Measurements from ENCODE around the gene AQR. TPM values are rescaled to one million over a fixed set of nuclear protein-coding genes. Genes with fewer than 3 reads are reported as not detected.
A peak's percentile ranks its signal among the peaks of the same experiment; 100 is the strongest.
"Not testable (repeated sequence)": the region's sequence is repeated elsewhere in the genome, so short reads cannot be mapped to it uniquely, and the experiment has no call there.

Gene AQR
- total and polyA plus RNA-seq, 9 donors: 9.2 to 32.4 (median 27.5) TPM

- intact Hi-C loops (cut with DNase I): no loop called here
- Histone ChIP-seq H3K4me1 (ENCODE audit: insufficient read depth) (peaks cover 1% of the 10 kb centered on the region), H3K4me3 (no peak overlapping the region), H3K27me3 (no peaks in the 10 kb centered on the region), H3K27ac (peak overlapping the region in 1 of 2 donors; percentile 51), H3K9me3 (no peaks in the 10 kb centered on the region), H3K36me3 (no peaks in the 10 kb centered on the region)
- TF ChIP-seq, protein P1, sequence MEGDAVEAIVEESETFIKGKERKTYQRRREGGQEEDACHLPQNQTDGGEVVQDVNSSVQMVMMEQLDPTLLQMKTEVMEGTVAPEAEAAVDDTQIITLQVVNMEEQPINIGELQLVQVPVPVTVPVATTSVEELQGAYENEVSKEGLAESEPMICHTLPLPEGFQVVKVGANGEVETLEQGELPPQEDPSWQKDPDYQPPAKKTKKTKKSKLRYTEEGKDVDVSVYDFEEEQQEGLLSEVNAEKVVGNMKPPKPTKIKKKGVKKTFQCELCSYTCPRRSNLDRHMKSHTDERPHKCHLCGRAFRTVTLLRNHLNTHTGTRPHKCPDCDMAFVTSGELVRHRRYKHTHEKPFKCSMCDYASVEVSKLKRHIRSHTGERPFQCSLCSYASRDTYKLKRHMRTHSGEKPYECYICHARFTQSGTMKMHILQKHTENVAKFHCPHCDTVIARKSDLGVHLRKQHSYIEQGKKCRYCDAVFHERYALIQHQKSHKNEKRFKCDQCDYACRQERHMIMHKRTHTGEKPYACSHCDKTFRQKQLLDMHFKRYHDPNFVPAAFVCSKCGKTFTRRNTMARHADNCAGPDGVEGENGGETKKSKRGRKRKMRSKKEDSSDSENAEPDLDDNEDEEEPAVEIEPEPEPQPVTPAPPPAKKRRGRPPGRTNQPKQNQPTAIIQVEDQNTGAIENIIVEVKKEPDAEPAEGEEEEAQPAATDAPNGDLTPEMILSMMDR (IDR thresholded peaks at IDR 0.05): no peak
- TF ChIP-seq EP300 (IDR thresholded peaks at IDR 0.05) (no peak), POLR2A (IDR thresholded peaks at IDR 0.05) (no peak)
- 7 to 17% (median 8%) methylated on average over 6 of the region's 6 CpGs for WGBS, 3 donors
- peak in 1 of 5 donors; percentile 12 for DNase-seq
These were observed 27.2 kb downstream of the AQR start for GRCh38 chr15:34942363-34942762.

DNA sequence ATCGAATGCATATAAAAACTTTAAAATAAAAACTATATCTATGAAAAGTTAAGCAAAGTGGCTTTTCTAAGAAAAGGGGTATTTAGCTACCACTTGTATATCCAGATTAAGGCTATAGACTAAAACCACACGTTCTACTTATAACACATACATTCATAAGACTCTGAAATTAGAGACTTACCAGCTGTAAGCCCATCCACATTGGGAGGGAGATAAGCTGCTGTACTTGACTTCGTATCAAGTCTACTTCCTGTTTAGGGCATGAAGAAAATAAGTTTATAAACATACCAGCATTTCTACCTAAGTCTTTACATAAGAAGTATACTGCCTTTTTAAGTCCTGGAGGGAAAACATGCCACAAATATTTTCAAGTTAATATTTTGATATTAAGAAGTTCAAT, 27.7 kb downstream of the AQR start:
- Histone ChIP-seq H3K4me1 (ENCODE audit: insufficient read depth) (peaks cover 1% of the 10 kb centered on the region), H3K36me3 (no peaks in the 10 kb centered on the region), H3K27me3 (no peaks in the 10 kb centered on the region), H3K27ac (no peak overlapping the region), H3K9me3 (no peaks in the 10 kb centered on the region), H3K4me3 (no peak overlapping the region)
- intact Hi-C loops (cut with DNase I): no loop called here
- TF ChIP-seq POLR2A (IDR thresholded peaks at IDR 0.05): no peak
- TF ChIP-seq, protein P1 (IDR thresholded peaks at IDR 0.05): no peak
- no peak for DNase-seq
- WGBS, 3 donors: 31 to 54% (median 43%) methylated on average over 3 of the region's 3 CpGs

- Histone ChIP-seq H3K4me1 (ENCODE audit: insufficient read depth) (peaks cover 1% of the 10 kb centered on the region), H3K36me3 (no peaks in the 10 kb centered on the region)
- 97 to 99% (median 98%) methylated on average over 2 of the region's 2 CpGs for WGBS, 3 donors
These were observed 28.3 kb downstream of the AQR start for GRCh38 chr15:34941185-34941698.

DNA sequence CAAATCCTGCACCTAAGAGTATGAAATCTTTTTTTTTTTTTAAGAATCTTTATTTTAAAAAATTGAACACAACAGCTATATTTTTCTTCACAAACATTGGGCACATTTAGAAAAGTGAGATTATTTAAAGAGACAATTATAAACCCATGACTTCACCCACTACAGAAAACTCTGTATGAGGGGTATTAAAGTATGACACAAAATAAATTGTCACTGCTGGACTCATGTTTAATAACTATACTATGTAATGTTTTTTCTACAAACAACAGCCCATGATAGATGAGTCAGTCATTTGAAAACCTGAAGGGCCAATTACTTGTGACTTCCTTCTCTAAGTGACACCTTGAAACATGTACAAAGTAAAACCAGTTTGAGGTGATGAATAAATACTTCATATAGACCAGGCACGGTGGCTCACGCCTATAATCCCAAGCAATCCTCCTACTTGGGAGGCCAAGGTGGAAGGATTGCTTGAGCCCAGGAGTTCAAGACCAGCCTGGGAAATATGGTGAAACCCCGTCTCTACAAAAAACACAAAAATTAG, 36.0 kb downstream of the AQR start:
- no peaks in the 10 kb centered on the region for H3K9me3 ChIP-seq
- DNase-seq: no peak
- no peak overlapping the region for H3K27ac ChIP-seq
- no peaks in the 10 kb centered on the region for H3K27me3 ChIP-seq
- H3K4me3 ChIP-seq: no peak overlapping the region
- no peaks in the 10 kb centered on the region for H3K4me1 ChIP-seq (ENCODE audit: insufficient read depth)
- TF ChIP-seq EP300 (IDR thresholded peaks at IDR 0.05): no peak
- TF ChIP-seq, protein P1 (IDR thresholded peaks at IDR 0.05): no peak
- no peak for TF ChIP-seq POLR2A (IDR thresholded peaks at IDR 0.05)
- 85 to 92% (median 92%) methylated on average over 3 of the region's 3 CpGs for WGBS, 3 donors
- H3K36me3 ChIP-seq: no peaks in the 10 kb centered on the region
- intact Hi-C loops (cut with DNase I): no loop called here

More at GRCh38 chr15:34941185-34941698, 28.3 kb downstream of the AQR start:
- no peak for DNase-seq
- H3K4me3 ChIP-seq: no peak overlapping the region
- intact Hi-C loops (cut with DNase I): no loop called here
- H3K9me3 ChIP-seq: no peaks in the 10 kb centered on the region
- TF ChIP-seq EP300 (IDR thresholded peaks at IDR 0.05) (no peak), POLR2A (IDR thresholded peaks at IDR 0.05) (no peak)
- TF ChIP-seq, protein P1 (IDR thresholded peaks at IDR 0.05): no peak
- H3K27me3 ChIP-seq: no peaks in the 10 kb centered on the region
- H3K27ac ChIP-seq: no peak overlapping the region

- H3K27me3 ChIP-seq; H3K27ac ChIP-seq; intact Hi-C loops (cut with DNase I); H3K9me3 ChIP-seq; H3K4me3 ChIP-seq; DNase-seq; H3K4me1 ChIP-seq (ENCODE audit: insufficient read depth); H3K36me3 ChIP-seq: not testable (repeated sequence)
- 96 to 99% (median 98%) methylated on average over 6 of the region's 6 CpGs for WGBS, 3 donors
These were observed 41.2 kb downstream of the AQR start for GRCh38 chr15:34928349-34928748.

All from ovary (tissue), 9 donors.